ENCODE measurements around the gene CCDC93.

- TF ChIP-seq EZH2 (IDR thresholded peaks at IDR 0.05; ENCODE audit: insufficient read depth, poor library complexity, severe bottlenecking) (no peak), EZH2phosphoT487 (IDR thresholded peaks at IDR 0.05; ENCODE audit: insufficient read depth, low read depth) (no peak)
Measured at GRCh38 chr2:117918608-117919007, 95.3 kb downstream of the CCDC93 start.
